ENCODE results near the gene FGGY. TPM values are rescaled to one million over a fixed set of nuclear protein-coding genes. Genes with fewer than 3 reads are reported as not detected.

FGGY gene
- total RNA-seq, 1 donor from 2014 or later = 9.0 TPM

DNA sequence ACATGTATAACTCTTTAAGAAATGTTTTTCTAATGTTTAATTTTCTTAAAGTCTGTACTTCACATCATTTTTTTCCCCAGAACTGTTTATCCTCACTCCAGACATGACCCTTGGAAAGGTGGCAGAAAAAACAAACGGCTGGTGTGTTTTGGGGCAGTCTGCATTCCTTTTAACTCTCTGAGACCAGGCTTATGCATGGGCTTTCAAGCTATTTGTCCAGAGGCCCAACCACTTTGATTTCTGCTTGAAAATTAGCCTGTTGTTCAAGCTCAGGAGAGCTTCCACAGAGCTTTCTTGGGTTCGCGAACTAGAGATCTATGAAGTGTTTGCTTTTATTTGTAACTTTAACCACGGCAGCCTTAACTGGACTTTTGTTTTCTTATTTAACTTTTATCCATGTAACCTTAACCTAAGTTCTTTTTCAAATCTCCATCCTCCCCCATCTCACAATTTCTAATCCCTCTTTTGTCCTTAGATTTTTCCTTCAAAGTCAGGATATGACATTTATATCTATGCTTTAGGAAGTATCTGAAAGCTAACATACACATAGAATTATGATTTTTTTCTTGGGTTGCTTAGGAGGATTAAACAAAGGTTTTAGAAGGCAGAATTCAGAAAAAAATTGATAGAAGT, 111.8 kb downstream of the FGGY start:
- Mint-ChIP-seq H3K27ac (ENCODE audit: unreplicated experiment) (peak overlapping the region; percentile 77), H3K4me3 (ENCODE audit: unreplicated experiment) (no peak overlapping the region), H3K4me1 (ENCODE audit: low read depth) (peaks cover 30% of the 10 kb centered on the region), H3K36me3 (ENCODE audit: low read depth) (no peaks in the 10 kb centered on the region), H3K9me3 (ENCODE audit: low read depth) (peaks cover 2% of the 10 kb centered on the region), H3K27me3 (ENCODE audit: low read depth) (no peaks in the 10 kb centered on the region)
- DNase-seq (ENCODE audit: low spot score) = no peak
- TF ChIP-seq, protein P1, sequence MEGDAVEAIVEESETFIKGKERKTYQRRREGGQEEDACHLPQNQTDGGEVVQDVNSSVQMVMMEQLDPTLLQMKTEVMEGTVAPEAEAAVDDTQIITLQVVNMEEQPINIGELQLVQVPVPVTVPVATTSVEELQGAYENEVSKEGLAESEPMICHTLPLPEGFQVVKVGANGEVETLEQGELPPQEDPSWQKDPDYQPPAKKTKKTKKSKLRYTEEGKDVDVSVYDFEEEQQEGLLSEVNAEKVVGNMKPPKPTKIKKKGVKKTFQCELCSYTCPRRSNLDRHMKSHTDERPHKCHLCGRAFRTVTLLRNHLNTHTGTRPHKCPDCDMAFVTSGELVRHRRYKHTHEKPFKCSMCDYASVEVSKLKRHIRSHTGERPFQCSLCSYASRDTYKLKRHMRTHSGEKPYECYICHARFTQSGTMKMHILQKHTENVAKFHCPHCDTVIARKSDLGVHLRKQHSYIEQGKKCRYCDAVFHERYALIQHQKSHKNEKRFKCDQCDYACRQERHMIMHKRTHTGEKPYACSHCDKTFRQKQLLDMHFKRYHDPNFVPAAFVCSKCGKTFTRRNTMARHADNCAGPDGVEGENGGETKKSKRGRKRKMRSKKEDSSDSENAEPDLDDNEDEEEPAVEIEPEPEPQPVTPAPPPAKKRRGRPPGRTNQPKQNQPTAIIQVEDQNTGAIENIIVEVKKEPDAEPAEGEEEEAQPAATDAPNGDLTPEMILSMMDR (IDR thresholded peaks at IDR 0.05) = no peak

DNA sequence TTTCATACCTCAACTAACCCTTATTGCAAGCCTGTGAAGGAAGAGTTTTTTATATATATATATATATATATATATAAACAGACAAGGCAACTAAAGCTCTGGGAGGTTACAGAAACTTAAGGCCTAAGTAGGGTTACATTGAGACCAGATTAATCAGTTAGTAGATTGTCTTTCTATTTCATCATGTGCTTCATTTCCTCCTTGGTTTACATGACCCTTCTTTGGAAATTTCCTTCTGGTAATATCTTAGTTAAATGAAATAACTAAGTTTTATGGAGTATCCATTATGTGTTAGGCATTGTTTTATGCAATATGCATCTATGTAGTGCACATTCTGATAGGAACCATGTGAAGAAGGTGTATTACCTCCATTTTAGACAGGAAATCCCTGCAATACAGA, 112.7 kb downstream of the FGGY start:
- peaks cover 2% of the 10 kb centered on the region for H3K9me3 Mint-ChIP-seq (ENCODE audit: low read depth)
- H3K4me1 Mint-ChIP-seq (ENCODE audit: low read depth) = peaks cover 33% of the 10 kb centered on the region
- H3K36me3 Mint-ChIP-seq (ENCODE audit: low read depth) = no peaks in the 10 kb centered on the region
- no peak overlapping the region for H3K4me3 Mint-ChIP-seq (ENCODE audit: unreplicated experiment)
- no peak for DNase-seq (ENCODE audit: low spot score)
- H3K27ac Mint-ChIP-seq (ENCODE audit: unreplicated experiment) = peak overlapping the region; percentile 77
- H3K27me3 Mint-ChIP-seq (ENCODE audit: low read depth) = no peaks in the 10 kb centered on the region
- TF ChIP-seq, protein P1 (IDR thresholded peaks at IDR 0.05) = no peak

DNA sequence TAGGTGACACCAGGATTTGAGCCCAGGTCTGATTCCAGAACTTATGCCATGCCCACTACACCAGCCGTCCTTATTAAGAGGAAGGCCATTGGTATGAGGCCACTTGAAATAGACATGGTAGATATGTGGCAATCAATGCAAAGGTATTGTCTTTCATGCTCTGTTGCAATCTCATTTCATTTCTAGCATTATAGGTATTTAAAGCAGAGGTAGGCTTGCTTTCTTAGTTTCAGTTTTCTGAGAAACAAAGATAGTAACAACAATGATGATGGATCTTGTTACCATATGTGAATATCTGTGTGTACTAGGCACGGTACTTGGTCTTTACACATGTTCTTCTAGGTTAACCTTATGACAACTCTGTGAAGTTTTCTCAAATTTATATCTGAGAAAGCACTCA, 113.1 kb downstream of the FGGY start:
- Mint-ChIP-seq H3K4me3 (ENCODE audit: unreplicated experiment) (no peak overlapping the region), H3K27ac (ENCODE audit: unreplicated experiment) (no peak overlapping the region), H3K27me3 (ENCODE audit: low read depth) (no peaks in the 10 kb centered on the region), H3K9me3 (ENCODE audit: low read depth) (peaks cover 2% of the 10 kb centered on the region), H3K4me1 (ENCODE audit: low read depth) (peaks cover 37% of the 10 kb centered on the region), H3K36me3 (ENCODE audit: low read depth) (no peaks in the 10 kb centered on the region)
- no peak for DNase-seq (ENCODE audit: low spot score)
- TF ChIP-seq, protein P1 (IDR thresholded peaks at IDR 0.05) = no peak

DNA sequence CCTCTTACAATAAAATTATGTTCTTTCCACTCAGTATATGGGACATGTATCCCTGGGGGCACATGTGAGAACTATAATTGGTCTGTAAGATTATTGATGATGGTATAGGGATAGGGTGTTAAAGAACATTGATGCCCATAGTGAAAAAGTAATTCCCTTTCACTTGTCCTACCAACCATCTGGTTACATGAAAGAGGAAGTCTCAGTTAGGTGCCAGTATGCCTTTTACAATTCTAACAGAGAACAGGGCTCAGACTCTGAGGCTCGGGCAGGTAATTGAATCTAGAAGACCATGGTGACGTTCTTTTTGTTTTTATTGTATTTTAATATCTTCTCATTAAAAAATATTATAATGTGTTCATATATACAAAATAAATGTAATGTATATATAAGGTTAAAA, 113.6 kb downstream of the FGGY start:
- Mint-ChIP-seq H3K4me1 (ENCODE audit: low read depth) (peaks cover 40% of the 10 kb centered on the region), H3K27ac (ENCODE audit: unreplicated experiment) (no peak overlapping the region), H3K4me3 (ENCODE audit: unreplicated experiment) (no peak overlapping the region), H3K36me3 (ENCODE audit: low read depth) (no peaks in the 10 kb centered on the region), H3K9me3 (ENCODE audit: low read depth) (peaks cover 2% of the 10 kb centered on the region), H3K27me3 (ENCODE audit: low read depth) (no peaks in the 10 kb centered on the region)
- no peak for DNase-seq (ENCODE audit: low spot score)
- TF ChIP-seq, protein P1 (IDR thresholded peaks at IDR 0.05) = no peak

DNA sequence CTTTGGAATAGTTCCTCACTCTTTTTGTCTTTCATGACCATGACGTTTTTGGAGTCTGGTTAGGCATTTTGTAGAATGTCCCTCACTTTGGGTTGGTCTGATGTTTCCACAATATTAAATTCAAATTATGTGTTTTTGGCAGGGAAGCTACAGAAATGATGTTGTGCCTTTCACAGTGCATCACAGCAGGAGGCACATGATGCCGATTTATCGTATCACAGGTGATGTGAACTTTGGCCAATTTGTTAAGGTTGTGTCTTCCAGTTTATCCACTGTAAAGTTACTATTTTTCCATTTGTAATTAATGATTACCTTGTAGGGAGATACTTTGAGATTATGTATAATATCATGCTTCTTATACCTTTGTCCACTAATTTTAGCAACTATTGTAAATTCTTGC, 114.3 kb downstream of the FGGY start:
- TF ChIP-seq, protein P1 (IDR thresholded peaks at IDR 0.05) = no peak
- DNase-seq (ENCODE audit: low spot score) = no peak
- no peak overlapping the region for H3K4me3 Mint-ChIP-seq (ENCODE audit: unreplicated experiment)
- H3K27me3 Mint-ChIP-seq (ENCODE audit: low read depth) = no peaks in the 10 kb centered on the region
- peaks cover 47% of the 10 kb centered on the region for H3K4me1 Mint-ChIP-seq (ENCODE audit: low read depth)
- no peak overlapping the region for H3K27ac Mint-ChIP-seq (ENCODE audit: unreplicated experiment)
- peaks cover 6% of the 10 kb centered on the region for H3K9me3 Mint-ChIP-seq (ENCODE audit: low read depth)
- H3K36me3 Mint-ChIP-seq (ENCODE audit: low read depth) = no peaks in the 10 kb centered on the region

Data from chondrocyte (in vitro differentiated cells).